ENCODE measurements around the gene EDRF1. TPM values are rescaled to one million over a fixed set of nuclear protein-coding genes. Genes with fewer than 3 reads are reported as not detected.

The EDRF1 gene
- polyA plus RNA-seq, 6 donors from 2014 or later = 10.7 to 16.8 (median 14.0) TPM

Other genes with a start within 250 kb of the EDRF1 start
- not detected for gene TEX36, start 36.5 kb upstream of the EDRF1 start, polyA plus RNA-seq (ENCODE audit: low read depth in 6 of 6)
- not detected for gene MMP21, start 56.1 kb downstream of the EDRF1 start, polyA plus RNA-seq (ENCODE audit: low read depth in 6 of 6)
- 10 to 100 TPM; 54.1 to 73.5 (median 56.1) TPM for gene UROS, start 103.5 kb downstream of the EDRF1 start, polyA plus RNA-seq (ENCODE audit: low read depth in 6 of 6)
- 100 to 1,000 TPM in 1 of 6 donors, 10 to 100 TPM in 5; 73.7 to 109 (median 85.7) TPM for gene BCCIP, start 103.8 kb downstream of the EDRF1 start, polyA plus RNA-seq (ENCODE audit: low read depth in 6 of 6)
- gene DHX32, start 161.6 kb downstream of the EDRF1 start, polyA plus RNA-seq (ENCODE audit: low read depth in 6 of 6) = 10 to 100 TPM; 10.8 to 19.3 (median 16.7) TPM
- not detected for gene FANK1, start 176.9 kb downstream of the EDRF1 start, polyA plus RNA-seq (ENCODE audit: low read depth in 6 of 6)

All from naive B cell (primary cell).